Naive thymus-derived CD4-positive, alpha-beta T cell (primary cell): ENCODE data around the gene AMOTL1. TPM values are rescaled to one million over a fixed set of nuclear protein-coding genes. Genes with fewer than 3 reads are reported as not detected.
A peak's percentile ranks its signal among the peaks of the same experiment; 100 is the strongest.

Experiments
- ATAC-seq: fragments of 150-1000 bp; cut with Tn5 transposase; 2 replicates; pipeline ENCODE4 v1.10.0; 2021; ENCODE audit warnings: mild to moderate bottlenecking, moderate library complexity
- CTCF ChIA-PET: fragments of 350-600 bp; sonication (Branson Sonifier 250); formaldehyde crosslinking; loops from one replicate; lab custom pipeline; 2021; ENCODE audit warnings: antibody characterized with exemption; lab: Charles Lee
- POLR2A ChIA-PET: fragments of 350-600 bp; sonication (Branson Sonifier 250); formaldehyde crosslinking; loops from one replicate; lab custom pipeline; 2021; ENCODE audit warnings: antibody characterized with exemption, inconsistent platforms; lab: Charles Lee
- DNase-seq, 9 donors: peaks; one replicate each; pipeline versions ENCODE4 v3.0.0 to v3.0.0-alpha.2; 2020 to 2022; ENCODE audit warnings: mixed read lengths in 1 of 9
- H3K27ac ChIP-seq: one replicate; pipeline ENCODE4 v1.7.0; 2013; ENCODE audit warnings: mild to moderate bottlenecking, low read depth, low read length, moderate library complexity
- H3K27me3 ChIP-seq, 2 donors: one replicate each; pipeline ENCODE4 v1.7.0; 2013; ENCODE audit warnings: low read length in 2 of 2, mild to moderate bottlenecking in 2 of 2, moderate library complexity in 2 of 2; ENCODE audit not compliant: control insufficient read depth in 2 of 2, insufficient read depth in 2 of 2
- H3K36me3 ChIP-seq, 3 experiments: 1 replicate in 2 of 3; 2 replicates in 1 of 3; pipeline ENCODE4 v1.7.0; 2013; ENCODE audit warnings: low read length in 3 of 3, mild to moderate bottlenecking in 3 of 3, moderate library complexity in 1 of 3; ENCODE audit not compliant: insufficient read depth in 3 of 3, control insufficient read depth in 2 of 3
- H3K4me1 ChIP-seq, 2 donors: one replicate each; pipeline ENCODE4 v1.7.0; 2013; ENCODE audit warnings: low read length in 2 of 2, mild to moderate bottlenecking in 2 of 2, moderate library complexity in 1 of 2; ENCODE audit not compliant: control insufficient read depth in 2 of 2, insufficient read depth in 2 of 2
- H3K4me3 ChIP-seq: 2 replicates; pipeline ENCODE4 v1.7.0; 2013; ENCODE audit warnings: mild to moderate bottlenecking, low read length
- H3K9me3 ChIP-seq, 3 experiments: 1 replicate in 2 of 3; 2 replicates in 1 of 3; pipeline ENCODE4 v1.7.0; 2013; ENCODE audit warnings: low read length in 3 of 3; ENCODE audit not compliant: control insufficient read depth in 2 of 3
- H3K27ac Mint-ChIP-seq, 9 donors: one replicate each; pipeline ENCODE4 v1.8.0; 2020 to 2022; ENCODE audit warnings: mixed read lengths in 9 of 9, mild to moderate bottlenecking in 8 of 9, moderate library complexity in 5 of 9, inconsistent platforms in 2 of 9
- H3K27me3 Mint-ChIP-seq, 5 donors: one replicate each; pipeline ENCODE4 v1.8.0; 2021 to 2022; ENCODE audit warnings: mixed read lengths in 5 of 5, mild to moderate bottlenecking in 1 of 5
- H3K36me3 Mint-ChIP-seq, 5 donors: one replicate each; pipeline ENCODE4 v1.8.0; 2020 to 2022; ENCODE audit warnings: mixed read lengths in 5 of 5, mild to moderate bottlenecking in 3 of 5, inconsistent platforms in 1 of 5
- H3K4me1 Mint-ChIP-seq, 7 donors: one replicate each; pipeline ENCODE4 v1.8.0; 2020 to 2022; ENCODE audit warnings: mixed read lengths in 7 of 7, mild to moderate bottlenecking in 3 of 7, inconsistent platforms in 1 of 7
- H3K4me3 Mint-ChIP-seq, 10 donors: one replicate each; pipeline ENCODE4 v1.8.0; 2020 to 2022; ENCODE audit warnings: mild to moderate bottlenecking in 10 of 10, mixed read lengths in 10 of 10, moderate library complexity in 6 of 10, inconsistent platforms in 2 of 10
- H3K9me3 Mint-ChIP-seq, 11 donors: one replicate each; pipeline ENCODE4 v1.8.0; 2020 to 2022; ENCODE audit warnings: mixed read lengths in 11 of 11, mild to moderate bottlenecking in 4 of 11, inconsistent platforms in 1 of 11, moderate library complexity in 1 of 11
- intact Hi-C, 2 donors: fragments of 100-400 bp; cut with micrococcal nuclease; formaldehyde crosslinking; loops; one replicate each; pipeline ENCODE4 v1.15.1; 2023
- polyA plus RNA-seq, 2 donors: library from polyadenylated mRNA; unstranded; fragments of 300-500 nt; fragmentation: Illumina TruSeq; gene quantifications; one replicate each; pipeline ENCODE4 v1.2.3, GENCODE V29; 2021
- total RNA-seq, 6 experiments: library from RNA in 5 of 6; stranded (reverse) in 5 of 6; gene quantifications; 1 replicate in 5 of 6; 2 replicates in 1 of 6; pipeline ENCODE4 v1.2.3 and lab custom pipeline; 2021 to 2026

Gene AMOTL1
- total and polyA plus RNA-seq, 7 experiments from 2014 or later = 0.05 to 6.3 (median 0.27) TPM; not detected in 2

DNA sequence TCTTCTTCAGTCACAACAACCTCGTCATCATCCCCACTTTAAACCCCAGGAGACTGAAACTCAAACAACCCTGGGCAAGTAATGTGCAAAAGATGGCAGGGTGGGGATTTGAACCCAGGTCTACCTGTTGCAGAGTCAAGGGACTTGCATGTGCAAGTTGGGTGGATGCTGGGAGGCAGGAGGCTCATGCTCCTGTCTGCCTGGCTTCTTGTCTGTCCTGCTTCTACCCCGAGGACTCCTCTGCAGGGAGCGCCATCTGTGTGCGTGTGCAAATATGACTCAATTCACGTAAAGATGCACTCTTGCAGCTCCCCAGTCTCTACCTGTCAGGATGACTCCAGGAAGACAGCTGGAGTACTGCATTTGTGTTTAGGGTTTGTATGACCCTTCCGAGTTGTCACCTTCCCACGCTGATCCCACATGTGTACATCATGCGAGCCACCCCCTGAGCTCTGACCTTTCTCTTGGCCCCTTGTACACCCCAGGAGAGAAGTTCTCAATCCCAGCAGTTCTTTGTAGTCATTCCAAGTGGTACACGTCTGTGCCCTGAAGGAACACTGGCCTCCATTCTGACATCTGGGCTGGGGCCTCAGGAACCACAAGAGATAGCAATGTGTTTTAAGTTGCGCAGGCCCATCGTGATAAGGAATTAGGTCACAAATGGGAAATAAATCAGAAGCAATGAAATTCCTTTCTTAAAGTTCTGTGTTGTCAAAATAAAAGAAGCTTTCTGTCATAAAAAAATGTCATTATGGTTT lies 109.5 kb downstream of the AMOTL1 start:
- no peaks in the 10 kb centered on the region for H3K4me1 ChIP-seq
- peaks cover 0 to 4% of the 10 kb centered on the region in 2 donors for H3K27me3 ChIP-seq
- H3K4me3 Mint-ChIP-seq = no peak overlapping the region
- peaks cover 10 to 22% (median 16%) of the 10 kb centered on the region in 7 donors for H3K4me1 Mint-ChIP-seq
- no peak overlapping the region for H3K27ac ChIP-seq
- ChIA-PET POLR2A (no interaction called here), CTCF (no interaction called here)
- no peaks in the 10 kb centered on the region for H3K36me3 ChIP-seq
- H3K9me3 Mint-ChIP-seq = peaks cover 0 to 3% (median 0%) of the 10 kb centered on the region in 11 donors
- intact Hi-C loops = loop anchor here in 1 of 2 donors (2.0 to 5.0 kb wide), 2 partner anchors 91 to 255 kb away; no protein-coding TSS in a partner anchor
- ATAC-seq = no peak
- no peak overlapping the region for H3K4me3 ChIP-seq
- H3K9me3 ChIP-seq = no peaks in the 10 kb centered on the region
- peak overlapping the region in 1 of 9 donors; percentile 67 for H3K27ac Mint-ChIP-seq
- H3K27me3 Mint-ChIP-seq = peaks cover 0 to 5% (median 0%) of the 10 kb centered on the region in 5 donors
- no peaks in the 10 kb centered on the region for H3K36me3 Mint-ChIP-seq
- DNase-seq = no peak

DNA sequence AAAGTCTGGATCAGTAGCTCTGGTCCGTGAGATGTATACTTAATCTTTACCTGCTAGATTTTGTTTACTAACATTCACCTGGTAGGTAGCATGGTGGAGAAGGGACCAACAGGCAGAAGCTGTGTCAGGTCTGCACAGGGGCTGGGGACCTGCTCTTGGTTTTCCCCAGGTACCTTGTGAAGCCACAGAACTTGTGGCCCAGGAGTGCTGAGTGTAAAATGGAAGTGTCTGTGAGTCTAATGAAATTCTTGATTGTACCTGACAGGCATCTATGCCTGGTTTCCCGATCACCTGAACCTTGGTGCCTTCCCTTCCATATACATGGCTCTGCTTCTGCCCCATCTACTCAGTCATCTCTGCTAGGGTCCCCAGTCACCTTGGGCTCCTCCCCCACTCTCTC lies 110.8 kb downstream of the AMOTL1 start:
- ATAC-seq (no peak), DNase-seq (no peak)
- Histone ChIP-seq H3K27ac (no peak overlapping the region), H3K9me3 (no peaks in the 10 kb centered on the region), H3K27me3 (peaks cover 0 to 4% of the 10 kb centered on the region in 2 donors), H3K36me3 (no peaks in the 10 kb centered on the region), H3K4me1 (no peaks in the 10 kb centered on the region), H3K4me3 (no peak overlapping the region)
- POLR2A ChIA-PET = no interaction called here
- peaks cover 0 to 3% (median 0%) of the 10 kb centered on the region in 11 donors for H3K9me3 Mint-ChIP-seq
- H3K4me1 Mint-ChIP-seq = peaks cover 10 to 23% (median 16%) of the 10 kb centered on the region in 7 donors
- H3K27ac Mint-ChIP-seq = no peak overlapping the region
- CTCF ChIA-PET = no interaction called here
- H3K36me3 Mint-ChIP-seq = no peaks in the 10 kb centered on the region
- peaks cover 0 to 5% (median 0%) of the 10 kb centered on the region in 5 donors for H3K27me3 Mint-ChIP-seq
- no peak overlapping the region for H3K4me3 Mint-ChIP-seq
- intact Hi-C loops = loop anchor here in 1 of 2 donors (5.0 kb wide), 1 partner anchor 257 kb away; no protein-coding TSS in a partner anchor

DNA sequence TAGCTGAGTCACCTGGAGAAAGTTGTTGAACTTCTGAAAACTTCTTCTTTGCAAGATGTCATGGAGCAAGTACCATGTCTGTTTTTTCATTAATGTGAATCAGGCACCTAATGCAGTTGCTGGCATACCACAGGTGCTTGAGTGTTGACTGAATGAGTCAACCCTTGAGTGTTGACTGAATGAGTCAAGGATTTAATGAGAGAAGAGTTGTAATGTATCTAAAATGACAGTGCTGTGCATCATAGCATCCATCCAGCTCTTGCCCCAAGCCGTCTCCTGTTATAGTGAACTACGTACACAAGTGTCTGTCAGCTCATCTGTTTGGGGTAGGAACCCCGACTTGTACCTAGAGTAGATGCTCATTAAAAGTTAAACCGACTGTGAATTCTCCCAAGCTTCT lies 112.1 kb downstream of the AMOTL1 start:
- H3K9me3 Mint-ChIP-seq = peaks cover 0 to 3% (median 0%) of the 10 kb centered on the region in 11 donors
- H3K36me3 ChIP-seq = no peaks in the 10 kb centered on the region
- H3K4me3 Mint-ChIP-seq = no peak overlapping the region
- ChIA-PET POLR2A (no interaction called here), CTCF (no interaction called here)
- DNase-seq = no peak
- H3K36me3 Mint-ChIP-seq = no peaks in the 10 kb centered on the region
- no peak overlapping the region for H3K4me3 ChIP-seq
- no peaks in the 10 kb centered on the region for H3K4me1 ChIP-seq
- H3K4me1 Mint-ChIP-seq = peaks cover 12 to 30% (median 18%) of the 10 kb centered on the region in 7 donors
- H3K9me3 ChIP-seq = no peaks in the 10 kb centered on the region
- intact Hi-C loops = no loop called here
- peaks cover 0 to 4% of the 10 kb centered on the region in 2 donors for H3K27me3 ChIP-seq
- no peak overlapping the region for H3K27ac Mint-ChIP-seq
- H3K27me3 Mint-ChIP-seq = peaks cover 0 to 5% (median 0%) of the 10 kb centered on the region in 5 donors
- no peak overlapping the region for H3K27ac ChIP-seq
- no peak for ATAC-seq

DNA sequence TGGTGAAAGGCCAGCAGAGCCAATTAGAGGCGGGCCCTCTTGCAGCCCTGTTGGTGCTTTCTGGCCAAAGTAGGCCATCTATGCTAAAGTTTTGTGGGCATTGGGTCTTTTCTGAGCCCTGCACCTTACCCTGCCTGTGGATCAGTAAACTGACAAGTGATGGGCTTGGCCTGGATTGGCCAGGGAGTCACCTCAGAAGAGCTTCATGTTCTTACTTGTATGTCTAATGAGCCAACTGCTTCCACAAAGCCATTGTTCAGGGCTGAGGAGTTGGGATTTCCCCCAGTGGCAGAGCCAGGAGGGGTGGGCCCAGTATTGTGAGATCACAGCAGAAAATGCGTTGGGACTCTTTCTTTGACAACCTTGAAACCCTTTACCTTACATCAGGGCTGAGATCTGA lies 114.8 kb downstream of the AMOTL1 start:
- ATAC-seq = no peak
- H3K27me3 Mint-ChIP-seq = no peaks in the 10 kb centered on the region
- no peak overlapping the region for H3K4me3 ChIP-seq
- no peak overlapping the region for H3K4me3 Mint-ChIP-seq
- H3K27ac Mint-ChIP-seq = no peak overlapping the region
- no peak overlapping the region for H3K27ac ChIP-seq
- ChIA-PET CTCF (no interaction called here), POLR2A (no interaction called here)
- intact Hi-C loops = no loop called here
- H3K4me1 Mint-ChIP-seq = peaks cover 0 to 13% (median 4%) of the 10 kb centered on the region in 7 donors
- no peaks in the 10 kb centered on the region for H3K4me1 ChIP-seq
- H3K36me3 Mint-ChIP-seq = peaks cover 0 to 7% (median 0%) of the 10 kb centered on the region in 5 donors
- peaks cover 0 to 9% (median 0%) of the 10 kb centered on the region in 3 experiments for H3K9me3 ChIP-seq
- no peaks in the 10 kb centered on the region for H3K36me3 ChIP-seq
- peaks cover 0 to 13% (median 6%) of the 10 kb centered on the region in 11 donors for H3K9me3 Mint-ChIP-seq
- DNase-seq = no peak
- H3K27me3 ChIP-seq = peaks cover 0 to 4% of the 10 kb centered on the region in 2 donors

DNA sequence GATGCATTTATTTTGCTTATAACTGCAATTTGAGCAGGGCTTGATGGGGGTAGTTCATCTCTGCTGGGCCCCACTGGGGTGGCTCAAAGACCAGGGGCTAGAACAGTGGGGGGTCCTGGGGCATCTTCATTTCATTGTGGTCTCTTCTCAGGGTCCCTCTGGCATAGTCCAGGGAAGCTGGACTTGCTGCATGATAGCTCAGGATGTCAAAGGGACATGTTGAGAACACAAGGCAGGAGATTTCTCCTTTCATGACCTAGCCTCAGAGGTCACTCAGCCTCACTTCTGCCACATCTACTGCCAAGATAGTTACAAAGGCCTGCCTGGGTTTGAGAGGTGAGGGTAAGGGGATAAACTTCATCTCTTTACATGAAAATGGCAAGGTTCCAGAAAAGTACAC lies 115.7 kb downstream of the AMOTL1 start:
- Mint-ChIP-seq H3K9me3 (peaks cover 0 to 23% (median 12%) of the 10 kb centered on the region in 11 donors), H3K27me3 (peaks cover 0 to 7% (median 0%) of the 10 kb centered on the region in 5 donors), H3K36me3 (peaks cover 0 to 7% (median 4%) of the 10 kb centered on the region in 5 donors), H3K4me1 (peaks cover 0 to 13% (median 4%) of the 10 kb centered on the region in 7 donors), H3K27ac (peak overlapping the region in 2 of 9 donors; percentile 44 to 64), H3K4me3 (no peak overlapping the region)
- Histone ChIP-seq H3K36me3 (no peaks in the 10 kb centered on the region), H3K27me3 (peaks cover 0 to 4% of the 10 kb centered on the region in 2 donors), H3K9me3 (peaks cover 0 to 9% (median 0%) of the 10 kb centered on the region in 3 experiments), H3K27ac (no peak overlapping the region), H3K4me1 (no peaks in the 10 kb centered on the region), H3K4me3 (no peak overlapping the region)
- POLR2A ChIA-PET = no interaction called here
- CTCF ChIA-PET = interaction anchor here (0.9 kb wide), 1 partner anchor 17 kb away, joined by 3 read pairs; no protein-coding TSS in a partner anchor
- intact Hi-C loops = no loop called here
- DNase-seq (no peak), ATAC-seq (no peak)

DNA sequence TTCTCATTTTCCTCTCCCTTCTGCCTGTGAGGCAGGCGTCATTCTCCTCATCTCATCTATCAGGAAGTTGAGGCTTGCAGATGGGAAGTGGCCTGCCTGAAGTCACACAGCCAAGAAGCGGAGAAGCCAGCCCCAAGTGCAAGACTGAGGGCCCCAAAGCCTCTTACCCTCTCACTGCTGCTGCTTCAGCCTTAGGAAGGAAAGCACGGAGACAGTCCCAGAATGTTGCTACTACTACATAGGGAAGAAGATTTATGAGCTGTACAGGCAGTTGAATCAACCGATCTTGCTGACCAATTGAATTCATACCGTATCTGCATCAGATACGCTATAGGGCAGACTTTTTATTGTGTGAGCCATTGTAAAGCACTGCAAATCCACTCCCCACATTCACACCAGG lies 116.2 kb downstream of the AMOTL1 start:
- H3K4me1 Mint-ChIP-seq = peaks cover 0 to 13% (median 4%) of the 10 kb centered on the region in 7 donors
- CTCF ChIA-PET = interaction anchor here (0.9 kb wide), 1 partner anchor 17 kb away, joined by 3 read pairs; no protein-coding TSS in a partner anchor
- Histone ChIP-seq H3K27ac (no peak overlapping the region), H3K4me3 (no peak overlapping the region), H3K36me3 (no peaks in the 10 kb centered on the region), H3K4me1 (no peaks in the 10 kb centered on the region), H3K9me3 (peaks cover 0 to 9% (median 0%) of the 10 kb centered on the region in 3 experiments), H3K27me3 (peaks cover 0 to 4% of the 10 kb centered on the region in 2 donors)
- H3K9me3 Mint-ChIP-seq = peaks cover 0 to 28% (median 15%) of the 10 kb centered on the region in 11 donors
- peak overlapping the region in 1 of 9 donors; percentile 13 for H3K27ac Mint-ChIP-seq
- peaks cover 0 to 11% (median 0%) of the 10 kb centered on the region in 5 donors for H3K27me3 Mint-ChIP-seq
- DNase-seq = no peak
- peak; percentile 49 for ATAC-seq
- POLR2A ChIA-PET = no interaction called here
- H3K36me3 Mint-ChIP-seq = peaks cover 0 to 7% (median 4%) of the 10 kb centered on the region in 5 donors
- no peak overlapping the region for H3K4me3 Mint-ChIP-seq
- intact Hi-C loops = no loop called here
